Naive thymus-derived CD8-positive, alpha-beta T cell (primary cell): ENCODE data around the gene FAM163B. TPM values are rescaled to one million over a fixed set of nuclear protein-coding genes. Genes with fewer than 3 reads are reported as not detected.

Experiments used
- ATAC-seq, 2 donors: fragments of 150-1000 bp; cut with Tn5 transposase in 1 of 2; sonication (Bioruptor Pico), chemical (Tn5 transposase) in 1 of 2; 1 replicate in 1 of 2; 2 replicates in 1 of 2; pipeline ENCODE4 v1.10.0; 2021; ENCODE audit warnings: mild to moderate bottlenecking in 2 of 2, moderate library complexity in 2 of 2
- POLR2A ChIA-PET: fragments of 350-600 bp; sonication (Branson Sonifier 250); formaldehyde crosslinking; loops from one replicate; lab custom pipeline; 2021; ENCODE audit warnings: antibody characterized with exemption; lab: Charles Lee
- DNase-seq, 10 donors: peaks; one replicate each; pipeline versions ENCODE4 v3.0.0 to v3.0.0-alpha.2; 2020 to 2022
- H3K27ac Mint-ChIP-seq, 10 donors: one replicate each; pipeline ENCODE4 v1.8.0; 2020 to 2022; ENCODE audit warnings: mild to moderate bottlenecking in 10 of 10, mixed read lengths in 10 of 10, moderate library complexity in 4 of 10, inconsistent platforms in 1 of 10
- H3K27me3 Mint-ChIP-seq, 5 donors: one replicate each; pipeline ENCODE4 v1.8.0; 2021 to 2022; ENCODE audit warnings: mixed read lengths in 5 of 5
- H3K36me3 Mint-ChIP-seq, 3 donors: one replicate each; pipeline ENCODE4 v1.8.0; 2020 to 2022; ENCODE audit warnings: mixed read lengths in 3 of 3, mild to moderate bottlenecking in 2 of 3, inconsistent platforms in 1 of 3
- H3K4me1 Mint-ChIP-seq, 4 donors: one replicate each; pipeline ENCODE4 v1.8.0; 2021 to 2022; ENCODE audit warnings: mixed read lengths in 4 of 4
- H3K4me3 Mint-ChIP-seq, 10 donors: one replicate each; pipeline ENCODE4 v1.8.0; 2020 to 2022; ENCODE audit warnings: mild to moderate bottlenecking in 10 of 10, mixed read lengths in 10 of 10, moderate library complexity in 6 of 10, inconsistent platforms in 1 of 10
- H3K9me3 Mint-ChIP-seq, 9 donors: one replicate each; pipeline ENCODE4 v1.8.0; 2020 to 2022; ENCODE audit warnings: mixed read lengths in 9 of 9, mild to moderate bottlenecking in 3 of 9, inconsistent platforms in 1 of 9, moderate library complexity in 1 of 9
- polyA plus RNA-seq, 3 donors: library from polyadenylated mRNA; unstranded; fragments of 300-500 nt; fragmentation: Illumina TruSeq; gene quantifications; one replicate each; pipeline ENCODE4 v1.2.3, GENCODE V29; 2021
- total RNA-seq, 8 experiments: library from RNA in 2 of 8; stranded (reverse) in 2 of 8; gene quantifications; one replicate each; pipeline ENCODE4 v1.2.3 and lab custom pipeline; 2021 to 2026

The FAM163B gene
- total and polyA plus RNA-seq, 5 experiments from 2014 or later = not detected

- Mint-ChIP-seq H3K27me3 (peaks cover 0 to 10% (median 1%) of the 10 kb centered on the region in 5 donors), H3K27ac (no peak overlapping the region), H3K4me3 (no peak overlapping the region), H3K4me1 (peaks cover 0 to 2% (median 0%) of the 10 kb centered on the region in 4 donors), H3K36me3 (no peaks in the 10 kb centered on the region), H3K9me3 (peaks cover 0 to 10% (median 1%) of the 10 kb centered on the region in 9 donors)
- DNase-seq = no peak
- no peak for ATAC-seq
- POLR2A ChIA-PET = interaction anchor here (0.6 kb wide), 1 partner anchor 122 kb away, joined by 3 read pairs; no protein-coding TSS in a partner anchor
These were observed 17.9 kb downstream of the FAM163B start for GRCh38 chr9:133591116-133591910.

- Mint-ChIP-seq H3K27ac (peak overlapping the region in 1 of 10 donors; percentile 40), H3K27me3 (peaks cover 0 to 13% (median 9%) of the 10 kb centered on the region in 5 donors), H3K4me1 (peaks cover 3 to 6% (median 4%) of the 10 kb centered on the region in 4 donors), H3K36me3 (no peaks in the 10 kb centered on the region), H3K9me3 (peaks cover 0 to 10% (median 0%) of the 10 kb centered on the region in 9 donors), H3K4me3 (no peak overlapping the region)
- DNase-seq = no peak
- POLR2A ChIA-PET = interaction anchor here (0.6 kb wide), 1 partner anchor 122 kb away, joined by 3 read pairs; no protein-coding TSS in a partner anchor
- ATAC-seq = no peak
These were observed 18.8 kb downstream of the FAM163B start for GRCh38 chr9:133590231-133590855.

- Mint-ChIP-seq H3K4me1 (peaks cover 4 to 13% (median 9%) of the 10 kb centered on the region in 4 donors), H3K27me3 (peaks cover 0 to 20% (median 12%) of the 10 kb centered on the region in 5 donors), H3K4me3 (no peak overlapping the region), H3K27ac (peak overlapping the region in 1 of 10 donors; percentile 40), H3K9me3 (peaks cover 0 to 10% (median 0%) of the 10 kb centered on the region in 9 donors), H3K36me3 (no peaks in the 10 kb centered on the region)
- POLR2A ChIA-PET = no interaction called here
- peak in 8 of 10 donors; percentile 6 to 44 (median 22) for DNase-seq
- peak in 1 of 2 donors; percentile 33 for ATAC-seq
These were observed 19.5 kb downstream of the FAM163B start for GRCh38 chr9:133589454-133590227.

GRCh38 chr9:133587466-133587865 is 21.7 kb downstream of the FAM163B start:
- POLR2A ChIA-PET = no interaction called here
- H3K4me1 Mint-ChIP-seq = peaks cover 8 to 20% (median 13%) of the 10 kb centered on the region in 4 donors
- ATAC-seq = no peak
- H3K4me3 Mint-ChIP-seq = no peak overlapping the region
- H3K9me3 Mint-ChIP-seq = peaks cover 0 to 10% (median 0%) of the 10 kb centered on the region in 9 donors
- DNase-seq = no peak
- H3K36me3 Mint-ChIP-seq = no peaks in the 10 kb centered on the region
- no peak overlapping the region for H3K27ac Mint-ChIP-seq
- H3K27me3 Mint-ChIP-seq = peaks cover 8 to 35% (median 15%) of the 10 kb centered on the region in 5 donors

- Mint-ChIP-seq H3K27ac (no peak overlapping the region), H3K9me3 (peaks cover 0 to 10% (median 0%) of the 10 kb centered on the region in 9 donors), H3K4me3 (no peak overlapping the region), H3K4me1 (peaks cover 8 to 20% (median 13%) of the 10 kb centered on the region in 4 donors), H3K36me3 (no peaks in the 10 kb centered on the region), H3K27me3 (peaks cover 9 to 39% (median 16%) of the 10 kb centered on the region in 5 donors)
- ATAC-seq (no peak), DNase-seq (no peak)
- POLR2A ChIA-PET = no interaction called here
These were observed 22.1 kb downstream of the FAM163B start for GRCh38 chr9:133587051-133587450.

- H3K27ac Mint-ChIP-seq = peak overlapping the region in 1 of 10 donors; percentile 67
- DNase-seq (no peak), ATAC-seq (no peak)
- peaks cover 16 to 50% (median 24%) of the 10 kb centered on the region in 5 donors for H3K27me3 Mint-ChIP-seq
- peaks cover 8 to 20% (median 13%) of the 10 kb centered on the region in 4 donors for H3K4me1 Mint-ChIP-seq
- POLR2A ChIA-PET = no interaction called here
- no peaks in the 10 kb centered on the region for H3K36me3 Mint-ChIP-seq
- H3K4me3 Mint-ChIP-seq = peak overlapping the region in 2 of 10 donors; percentile 21 to 47
- H3K9me3 Mint-ChIP-seq = peaks cover 0 to 10% (median 0%) of the 10 kb centered on the region in 9 donors
These were observed 23.5 kb downstream of the FAM163B start for GRCh38 chr9:133585481-133586351.

GRCh38 chr9:133584559-133585476 is 24.4 kb downstream of the FAM163B start:
- ATAC-seq (peak in 1 of 2 donors; percentile 14), DNase-seq (no peak)
- Mint-ChIP-seq H3K4me1 (peaks cover 6 to 20% (median 15%) of the 10 kb centered on the region in 4 donors), H3K27me3 (peaks cover 20 to 59% (median 28%) of the 10 kb centered on the region in 5 donors), H3K4me3 (peak overlapping the region in 2 of 10 donors; percentile 19 to 47), H3K27ac (peak overlapping the region in 3 of 10 donors; percentile 29 to 52 (median 46)), H3K36me3 (no peaks in the 10 kb centered on the region), H3K9me3 (peaks cover 0 to 10% (median 0%) of the 10 kb centered on the region in 9 donors)
- POLR2A ChIA-PET = interaction anchor here (0.8 kb wide), 1 partner anchor 76 kb away, joined by 3 read pairs; no protein-coding TSS in a partner anchor

GRCh38 chr9:133584167-133584558 is 25.0 kb downstream of the FAM163B start:
- POLR2A ChIA-PET = no interaction called here
- no peaks in the 10 kb centered on the region for H3K36me3 Mint-ChIP-seq

GRCh38 chr9:133583586-133583985 is 25.6 kb downstream of the FAM163B start:
- H3K27ac Mint-ChIP-seq = no peak overlapping the region
- peaks cover 6 to 20% (median 17%) of the 10 kb centered on the region in 4 donors for H3K4me1 Mint-ChIP-seq
- POLR2A ChIA-PET = no interaction called here
- H3K9me3 Mint-ChIP-seq = peaks cover 0 to 7% (median 0%) of the 10 kb centered on the region in 9 donors
- DNase-seq (no peak), ATAC-seq (no peak)
- H3K4me3 Mint-ChIP-seq = no peak overlapping the region
- no peaks in the 10 kb centered on the region for H3K36me3 Mint-ChIP-seq
- peaks cover 22 to 70% (median 28%) of the 10 kb centered on the region in 5 donors for H3K27me3 Mint-ChIP-seq

More at GRCh38 chr9:133584167-133584558, 25.0 kb downstream of the FAM163B start:
- ATAC-seq (no peak), DNase-seq (no peak)
- peaks cover 22 to 65% (median 28%) of the 10 kb centered on the region in 5 donors for H3K27me3 Mint-ChIP-seq
- H3K4me1 Mint-ChIP-seq = peaks cover 6 to 20% (median 17%) of the 10 kb centered on the region in 4 donors
- H3K4me3 Mint-ChIP-seq = no peak overlapping the region
- peaks cover 0 to 10% (median 0%) of the 10 kb centered on the region in 9 donors for H3K9me3 Mint-ChIP-seq
- peak overlapping the region in 3 of 10 donors; percentile 29 to 52 (median 46) for H3K27ac Mint-ChIP-seq

GRCh38 chr9:133583111-133583510 is 26.1 kb downstream of the FAM163B start:
- Mint-ChIP-seq H3K9me3 (peaks cover 0 to 2% (median 0%) of the 10 kb centered on the region in 9 donors), H3K27me3 (peaks cover 25 to 75% (median 32%) of the 10 kb centered on the region in 5 donors)
- DNase-seq = no peak

More at GRCh38 chr9:133583111-133583510, 26.1 kb downstream of the FAM163B start:
- Mint-ChIP-seq H3K4me1 (peaks cover 6 to 22% (median 17%) of the 10 kb centered on the region in 4 donors), H3K36me3 (no peaks in the 10 kb centered on the region), H3K27ac (no peak overlapping the region), H3K4me3 (no peak overlapping the region)
- no peak for ATAC-seq
- POLR2A ChIA-PET = no interaction called here
